ENCODE measurements around the gene HTN3. TPM values are rescaled to one million over a fixed set of nuclear protein-coding genes. Genes with fewer than 3 reads are reported as not detected.
"Not testable (repeated sequence)": the region's sequence is repeated elsewhere in the genome, so short reads cannot be mapped to it uniquely, and the experiment has no call there.

Gene HTN3
- polyA plus RNA-seq, 3 donors = not detected

- H2AFZ ChIP-seq (ENCODE audit: insufficient read depth, low read depth, low read length, poor library complexity, severe bottlenecking); H3K9ac ChIP-seq (ENCODE audit: insufficient read depth, low read length, poor library complexity, severe bottlenecking); H3K4me2 ChIP-seq (replicated peaks; ENCODE audit: extremely low read depth, low read length, poor library complexity, severe bottlenecking); H3K79me2 ChIP-seq (ENCODE audit: insufficient read depth, low read length); H3K36me3 Mint-ChIP-seq; H3K27ac Mint-ChIP-seq; DNase-seq; H3K27me3 Mint-ChIP-seq (ENCODE audit: low read depth in 3 of 3); H3K4me1 ChIP-seq (ENCODE audit: control insufficient read depth in 1 of 2, insufficient read depth in 2 of 2, low read length in 2 of 2); H3K27ac ChIP-seq (ENCODE audit: low read depth in 1 of 2, low read length in 2 of 2); H3K4me3 ChIP-seq (replicated peaks in 1 of 3; ENCODE audit: low read depth in 2 of 3, low read length in 3 of 3); H3K36me3 ChIP-seq (replicated peaks in 1 of 2; ENCODE audit: control insufficient read depth in 1 of 2, insufficient read depth in 2 of 2, low read length in 2 of 2); H3K4me1 Mint-ChIP-seq; intact Hi-C loops (cut with micrococcal nuclease); H3K27me3 ChIP-seq (ENCODE audit: control insufficient read depth in 2 of 2, insufficient read depth in 2 of 2, low read length in 2 of 2); H4K20me1 ChIP-seq (ENCODE audit: insufficient read depth, low read length); H3K4me3 Mint-ChIP-seq: not testable (repeated sequence)
- H3K9me3 Mint-ChIP-seq = peaks cover 4 to 17% (median 10%) of the 10 kb centered on the region in 7 donors
- H3K9me3 ChIP-seq (replicated peaks in 1 of 2; ENCODE audit: control insufficient read depth in 1 of 2, insufficient read depth in 1 of 2, low read length in 2 of 2) = peaks cover 0 to 21% of the 10 kb centered on the region in 2 donors
Measured at GRCh38 chr4:70039928-70040327, 11.7 kb downstream of the HTN3 start.

- Histone ChIP-seq H2AFZ (ENCODE audit: insufficient read depth, low read depth, low read length, poor library complexity, severe bottlenecking) (no peak overlapping the region), H3K4me1 (ENCODE audit: control insufficient read depth in 1 of 2, insufficient read depth in 2 of 2, low read length in 2 of 2) (no peaks in the 10 kb centered on the region), H3K4me2 (replicated peaks; ENCODE audit: extremely low read depth, low read length, poor library complexity, severe bottlenecking) (no peak overlapping the region), H3K9me3 (replicated peaks in 1 of 2; ENCODE audit: control insufficient read depth in 1 of 2, insufficient read depth in 1 of 2, low read length in 2 of 2) (peaks cover 0 to 19% of the 10 kb centered on the region in 2 donors), H3K36me3 (replicated peaks in 1 of 2; ENCODE audit: control insufficient read depth in 1 of 2, insufficient read depth in 2 of 2, low read length in 2 of 2) (no peaks in the 10 kb centered on the region), H3K9ac (ENCODE audit: insufficient read depth, low read length, poor library complexity, severe bottlenecking) (no peak overlapping the region), H3K27me3 (ENCODE audit: control insufficient read depth in 2 of 2, insufficient read depth in 2 of 2, low read length in 2 of 2) (no peaks in the 10 kb centered on the region), H3K79me2 (ENCODE audit: insufficient read depth, low read length) (no peaks in the 10 kb centered on the region), H4K20me1 (ENCODE audit: insufficient read depth, low read length) (no peaks in the 10 kb centered on the region), H3K4me3 (replicated peaks in 1 of 3; ENCODE audit: low read depth in 2 of 3, low read length in 3 of 3) (no peak overlapping the region), H3K27ac (ENCODE audit: low read depth in 1 of 2, low read length in 2 of 2) (no peak overlapping the region)
- WGBS (ENCODE audit: insufficient coverage) = 89% methylated on average over 6 of the region's 7 CpGs
- Mint-ChIP-seq H3K9me3 (peaks cover 4 to 17% (median 10%) of the 10 kb centered on the region in 7 donors), H3K4me3 (peak overlapping the region in 1 of 2 donors; percentile 48), H3K27me3 (ENCODE audit: low read depth in 3 of 3) (peaks cover 0 to 5% (median 4%) of the 10 kb centered on the region in 3 donors), H3K4me1 (no peaks in the 10 kb centered on the region), H3K27ac (peak overlapping the region in 1 of 7 donors; percentile 35), H3K36me3 (no peaks in the 10 kb centered on the region)
- TF ChIP-seq CTCF (IDR thresholded peaks at IDR 0.05) = no peak
- no peak for DNase-seq
- intact Hi-C loops (cut with micrococcal nuclease) = no loop called here
Measured at GRCh38 chr4:70041652-70042286, 13.5 kb downstream of the HTN3 start.

GRCh38 chr4:70050138-70050537, 21.9 kb downstream of the HTN3 start, which contains the start of gene HTN1:
Gene HTN1, plus strand, starts transcription at chr4:70050438. Its CDS starts 2,639 bp downstream, at chr4:70053077.
- H3K9me3 Mint-ChIP-seq; H3K4me3 ChIP-seq (replicated peaks in 1 of 3; ENCODE audit: low read depth in 2 of 3, low read length in 3 of 3); H3K27ac ChIP-seq (ENCODE audit: low read depth in 1 of 2, low read length in 2 of 2); H3K36me3 ChIP-seq (replicated peaks in 1 of 2; ENCODE audit: control insufficient read depth in 1 of 2, insufficient read depth in 2 of 2, low read length in 2 of 2); intact Hi-C loops (cut with micrococcal nuclease); H3K27me3 Mint-ChIP-seq (ENCODE audit: low read depth in 3 of 3); DNase-seq; H3K9ac ChIP-seq (ENCODE audit: insufficient read depth, low read length, poor library complexity, severe bottlenecking); H4K20me1 ChIP-seq (ENCODE audit: insufficient read depth, low read length); H3K4me2 ChIP-seq (replicated peaks; ENCODE audit: extremely low read depth, low read length, poor library complexity, severe bottlenecking); H3K36me3 Mint-ChIP-seq; H3K9me3 ChIP-seq (replicated peaks in 1 of 2; ENCODE audit: control insufficient read depth in 1 of 2, insufficient read depth in 1 of 2, low read length in 2 of 2); H3K4me1 Mint-ChIP-seq; H3K27ac Mint-ChIP-seq; H3K27me3 ChIP-seq (ENCODE audit: control insufficient read depth in 2 of 2, insufficient read depth in 2 of 2, low read length in 2 of 2); H3K79me2 ChIP-seq (ENCODE audit: insufficient read depth, low read length); H2AFZ ChIP-seq (ENCODE audit: insufficient read depth, low read depth, low read length, poor library complexity, severe bottlenecking); H3K4me3 Mint-ChIP-seq; H3K4me1 ChIP-seq (ENCODE audit: control insufficient read depth in 1 of 2, insufficient read depth in 2 of 2, low read length in 2 of 2): not testable (repeated sequence)
- no CpG with 5 or more reads among the region's 6 CpGs for WGBS (ENCODE audit: insufficient coverage)

GRCh38 chr4:70056534-70056933, 28.3 kb downstream of the HTN3 start:
- H3K27ac Mint-ChIP-seq; H3K4me3 Mint-ChIP-seq; DNase-seq; H2AFZ ChIP-seq (ENCODE audit: insufficient read depth, low read depth, low read length, poor library complexity, severe bottlenecking); H3K27ac ChIP-seq (ENCODE audit: low read depth in 1 of 2, low read length in 2 of 2); H3K4me3 ChIP-seq (replicated peaks in 1 of 3; ENCODE audit: low read depth in 2 of 3, low read length in 3 of 3); H3K36me3 Mint-ChIP-seq; H4K20me1 ChIP-seq (ENCODE audit: insufficient read depth, low read length); H3K36me3 ChIP-seq (replicated peaks in 1 of 2; ENCODE audit: control insufficient read depth in 1 of 2, insufficient read depth in 2 of 2, low read length in 2 of 2); H3K4me1 Mint-ChIP-seq; H3K79me2 ChIP-seq (ENCODE audit: insufficient read depth, low read length); intact Hi-C loops (cut with micrococcal nuclease); H3K4me1 ChIP-seq (ENCODE audit: control insufficient read depth in 1 of 2, insufficient read depth in 2 of 2, low read length in 2 of 2); H3K9ac ChIP-seq (ENCODE audit: insufficient read depth, low read length, poor library complexity, severe bottlenecking); H3K27me3 ChIP-seq (ENCODE audit: control insufficient read depth in 2 of 2, insufficient read depth in 2 of 2, low read length in 2 of 2); H3K9me3 ChIP-seq (replicated peaks in 1 of 2; ENCODE audit: control insufficient read depth in 1 of 2, insufficient read depth in 1 of 2, low read length in 2 of 2); H3K4me2 ChIP-seq (replicated peaks; ENCODE audit: extremely low read depth, low read length, poor library complexity, severe bottlenecking); H3K9me3 Mint-ChIP-seq; H3K27me3 Mint-ChIP-seq (ENCODE audit: low read depth in 3 of 3): not testable (repeated sequence)
- WGBS (ENCODE audit: insufficient coverage) = no CpG with 5 or more reads among the region's 1 CpG

All from CD14-positive monocyte (primary cell).